Central memory CD8-positive, alpha-beta T cell (primary cell): ENCODE measurements around the gene FDX2.
A peak's percentile ranks its signal among the peaks of the same experiment; 100 is the strongest.

Source experiments
- ATAC-seq: fragments of 150-1000 bp; cut with Tn5 transposase; replicated peaks from 2 replicates; pipeline ENCODE4 v1.10.0; 2022; ENCODE audit warnings: mild to moderate bottlenecking, moderate FRiP score, moderate number of reproducible peaks; ENCODE audit not compliant: poor library complexity, severe bottlenecking; ENCODE audit errors: extremely low read depth
- DNase-seq, 2 donors: peaks; one replicate each; pipeline ENCODE4 v3.0.0; 2021; ENCODE audit warnings: low spot score in 2 of 2
- H3K27ac Mint-ChIP-seq: one replicate; pipeline ENCODE4 v1.8.0; 2022; ENCODE audit warnings: low read depth, mild to moderate bottlenecking, moderate library complexity, mixed read lengths
- H3K27me3 Mint-ChIP-seq: one replicate; pipeline ENCODE4 v1.8.0; 2022; ENCODE audit warnings: mixed read lengths
- H3K36me3 Mint-ChIP-seq: one replicate; pipeline ENCODE4 v1.8.0; 2022; ENCODE audit warnings: mild to moderate bottlenecking, moderate library complexity, mixed read lengths; ENCODE audit not compliant: insufficient read depth
- H3K4me1 Mint-ChIP-seq: one replicate; pipeline ENCODE4 v1.8.0; 2022; ENCODE audit warnings: mixed read lengths
- H3K4me3 Mint-ChIP-seq: one replicate; pipeline ENCODE4 v1.8.0; 2022; ENCODE audit warnings: mild to moderate bottlenecking, moderate library complexity, mixed read lengths
- H3K9me3 Mint-ChIP-seq: one replicate; pipeline ENCODE4 v1.8.0; 2022; ENCODE audit warnings: mixed read lengths

Gene FDX2

GRCh38 chr19:10279737-10280442 is 35.9 kb downstream of the FDX2 start:
- H3K9me3 Mint-ChIP-seq, result no peaks in the 10 kb centered on the region
- DNase-seq (no peak), ATAC-seq (peak; percentile 62)
- no peak overlapping the region for H3K27ac Mint-ChIP-seq
- no peaks in the 10 kb centered on the region for H3K27me3 Mint-ChIP-seq
- no peak overlapping the region for H3K4me3 Mint-ChIP-seq
- H3K36me3 Mint-ChIP-seq, result peaks cover 42% of the 10 kb centered on the region
- peaks cover 15% of the 10 kb centered on the region for H3K4me1 Mint-ChIP-seq

DNA sequence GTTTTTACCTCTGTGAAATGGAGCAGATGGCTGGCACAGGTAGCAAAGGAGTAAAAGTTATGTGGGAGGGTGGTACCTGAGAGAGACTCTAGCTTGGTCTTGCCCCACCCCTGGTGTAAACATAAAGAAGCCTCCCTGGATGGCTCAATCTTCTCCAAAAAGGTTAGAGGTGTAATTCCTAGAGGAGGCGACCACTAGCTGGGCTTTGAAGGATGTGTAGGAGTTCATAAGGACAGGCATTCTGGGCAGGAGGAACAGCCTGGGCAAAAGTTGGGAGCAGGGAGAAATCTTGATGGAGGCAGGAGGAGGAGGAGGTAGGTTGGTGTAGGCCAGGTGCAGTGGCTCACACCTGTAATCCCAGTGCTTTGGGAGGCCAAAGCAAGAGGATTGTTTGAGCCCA is 36.9 kb downstream of the FDX2 start:
- DNase-seq, result no peak
- Mint-ChIP-seq H3K9me3 (no peaks in the 10 kb centered on the region), H3K27ac (no peak overlapping the region), H3K27me3 (no peaks in the 10 kb centered on the region), H3K4me1 (peaks cover 23% of the 10 kb centered on the region), H3K36me3 (peaks cover 41% of the 10 kb centered on the region), H3K4me3 (peak overlapping the region; percentile 8)
- ATAC-seq, result no peak

DNA sequence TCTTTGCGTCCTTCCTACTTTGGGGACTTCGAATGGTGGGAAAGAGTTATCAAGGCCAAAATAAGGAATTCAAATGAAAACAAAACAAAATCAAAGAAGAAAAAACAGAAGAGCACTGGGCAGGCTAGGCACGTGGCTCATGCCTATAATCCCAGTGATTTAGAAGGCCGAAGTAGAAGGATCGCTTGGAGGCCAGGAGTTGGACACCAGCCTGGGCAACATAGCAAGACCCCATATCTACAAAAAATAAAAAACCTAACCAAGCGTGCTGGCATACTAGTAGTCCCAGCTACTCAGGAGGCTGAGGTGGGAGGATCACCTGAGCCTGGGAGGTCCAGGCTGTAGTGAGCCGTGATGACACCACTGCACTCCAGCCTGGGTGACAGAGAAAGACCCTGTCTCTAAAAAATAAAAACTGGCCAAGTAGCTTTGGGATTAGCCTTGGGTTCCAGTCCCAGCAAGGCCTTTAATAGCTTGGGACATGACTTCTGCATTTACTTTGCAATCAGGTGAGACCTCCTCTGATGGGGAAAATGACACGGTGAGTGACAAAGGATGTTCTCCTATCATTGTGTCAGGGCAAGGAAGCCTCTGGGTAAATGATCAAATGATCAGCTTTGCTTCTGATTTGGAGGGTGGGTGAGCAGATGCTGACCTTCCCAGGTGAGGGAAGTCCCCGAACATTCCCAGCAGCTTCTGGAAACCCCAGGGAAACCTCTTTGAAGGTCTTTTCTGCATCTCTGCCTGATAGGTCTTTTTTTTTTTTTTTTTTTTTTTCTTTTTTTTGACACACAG is 37.8 kb downstream of the FDX2 start:
- DNase-seq, result no peak
- Mint-ChIP-seq H3K27me3 (no peaks in the 10 kb centered on the region), H3K4me3 (no peak overlapping the region), H3K27ac (no peak overlapping the region), H3K4me1 (peaks cover 26% of the 10 kb centered on the region), H3K36me3 (peaks cover 35% of the 10 kb centered on the region), H3K9me3 (no peaks in the 10 kb centered on the region)
- no peak for ATAC-seq

DNA sequence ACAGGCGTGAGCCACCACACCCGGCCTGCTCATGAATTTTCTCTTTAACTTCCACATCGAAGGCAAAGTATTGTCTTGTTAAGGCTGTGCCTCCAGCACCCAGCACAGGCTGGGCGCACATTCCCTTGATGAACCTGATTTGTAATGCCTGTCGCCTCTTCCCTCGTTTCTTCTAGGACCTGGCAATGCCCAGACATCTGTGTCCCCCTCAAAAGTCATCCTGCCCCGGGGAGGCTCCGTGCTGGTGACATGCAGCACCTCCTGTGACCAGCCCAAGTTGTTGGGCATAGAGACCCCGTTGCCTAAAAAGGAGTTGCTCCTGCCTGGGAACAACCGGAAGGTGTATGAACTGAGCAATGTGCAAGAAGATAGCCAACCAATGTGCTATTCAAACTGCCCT is 41.2 kb downstream of the FDX2 start:
- Mint-ChIP-seq H3K4me1 (peaks cover 45% of the 10 kb centered on the region), H3K9me3 (no peaks in the 10 kb centered on the region), H3K27ac (no peak overlapping the region), H3K27me3 (no peaks in the 10 kb centered on the region), H3K36me3 (peaks cover 34% of the 10 kb centered on the region), H3K4me3 (no peak overlapping the region)
- ATAC-seq (no peak), DNase-seq (no peak)

GRCh38 chr19:10271543-10272086 is 44.2 kb downstream of the FDX2 start:
- peaks cover 43% of the 10 kb centered on the region for H3K4me1 Mint-ChIP-seq
- peak overlapping the region; percentile 94 for H3K27ac Mint-ChIP-seq
- H3K27me3 Mint-ChIP-seq, result no peaks in the 10 kb centered on the region
- ATAC-seq, result peak; percentile 15
- H3K9me3 Mint-ChIP-seq, result no peaks in the 10 kb centered on the region
- DNase-seq, result no peak
- H3K4me3 Mint-ChIP-seq, result peak overlapping the region; percentile 83
- peaks cover 20% of the 10 kb centered on the region for H3K36me3 Mint-ChIP-seq

- H3K27me3 Mint-ChIP-seq, result no peaks in the 10 kb centered on the region
- no peaks in the 10 kb centered on the region for H3K9me3 Mint-ChIP-seq
- DNase-seq, result peak; percentile 53 to 66
- peaks cover 43% of the 10 kb centered on the region for H3K4me1 Mint-ChIP-seq
- ATAC-seq, result peak; percentile 60
- peak within 1 kb of the TSS; percentile 94 for H3K27ac Mint-ChIP-seq
- peaks cover 17% of the 10 kb centered on the region for H3K36me3 Mint-ChIP-seq
- H3K4me3 Mint-ChIP-seq, result peak within 1 kb of the TSS; percentile 83
Observed at GRCh38 chr19:10270616-10271394, 45.0 kb downstream of the FDX2 start, which contains the start of gene ICAM1. TSS of gene ICAM1 (plus strand) at chr19:10271120. CDS start at chr19:10271160, 40 bp downstream.

DNA sequence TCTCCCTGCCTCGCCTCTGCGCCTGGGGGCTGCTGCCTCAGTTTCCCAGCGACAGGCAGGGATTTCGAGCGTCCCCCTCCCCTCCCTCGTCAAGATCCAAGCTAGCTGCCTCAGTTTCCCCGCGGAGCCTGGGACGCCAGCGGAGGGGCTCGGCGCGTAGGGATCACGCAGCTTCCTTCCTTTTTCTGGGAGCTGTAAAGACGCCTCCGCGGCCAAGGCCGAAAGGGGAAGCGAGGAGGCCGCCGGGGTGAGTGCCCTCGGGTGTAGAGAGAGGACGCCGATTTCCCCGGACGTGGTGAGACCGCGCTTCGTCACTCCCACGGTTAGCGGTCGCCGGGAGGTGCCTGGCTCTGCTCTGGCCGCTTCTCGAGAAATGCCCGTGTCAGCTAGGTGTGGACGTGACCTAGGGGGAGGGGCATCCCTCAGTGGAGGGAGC is 45.6 kb downstream of the FDX2 start:
- peak; percentile 69 for ATAC-seq
- no peaks in the 10 kb centered on the region for H3K27me3 Mint-ChIP-seq
- H3K36me3 Mint-ChIP-seq, result peaks cover 17% of the 10 kb centered on the region
- H3K9me3 Mint-ChIP-seq, result no peaks in the 10 kb centered on the region
- DNase-seq, result peak; percentile 70 to 74
- H3K4me3 Mint-ChIP-seq, result peak overlapping the region; percentile 83
- peak overlapping the region; percentile 94 for H3K27ac Mint-ChIP-seq
- peaks cover 43% of the 10 kb centered on the region for H3K4me1 Mint-ChIP-seq

DNA sequence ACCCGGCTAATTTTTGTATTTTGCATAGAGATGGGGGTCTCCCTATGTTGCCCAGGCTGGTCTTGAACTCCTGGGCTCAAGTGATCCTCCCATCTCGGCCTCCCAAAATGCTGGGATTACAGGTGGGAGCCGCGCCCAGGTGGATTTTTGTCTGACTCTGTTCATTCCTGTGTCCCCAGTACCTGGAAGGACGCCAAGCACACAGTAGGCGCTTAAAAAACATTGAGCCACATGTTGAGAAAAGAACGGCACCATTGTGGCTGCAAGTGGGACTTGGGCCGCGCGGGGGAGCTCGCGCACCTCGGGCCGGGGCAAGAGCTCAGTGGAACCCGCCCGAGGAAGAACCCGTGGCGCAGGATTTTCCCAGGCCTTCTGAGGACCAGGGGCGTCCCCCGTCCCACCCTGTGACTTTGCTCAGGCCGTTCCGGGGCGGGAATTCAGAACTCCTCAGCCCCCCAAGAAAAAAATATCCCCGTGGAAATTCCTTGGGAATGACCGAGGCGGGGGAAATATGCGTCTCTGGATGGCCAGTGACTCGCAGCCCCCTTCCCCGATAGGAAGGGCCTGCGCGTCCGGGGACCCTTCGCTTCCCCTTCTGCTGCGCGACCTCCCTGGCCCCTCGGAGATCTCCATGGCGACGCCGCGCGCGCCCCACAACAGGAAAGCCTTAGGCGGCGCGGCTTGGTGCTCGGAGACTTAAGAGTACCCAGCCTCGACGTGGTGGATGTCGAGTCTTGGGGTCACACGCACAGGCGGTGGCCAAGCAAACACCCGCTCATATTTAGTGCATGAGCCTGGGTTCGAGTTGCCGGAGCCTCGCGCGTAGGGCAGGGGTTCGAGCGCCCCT is 46.3 kb downstream of the FDX2 start:
- ATAC-seq (peak; percentile 66), DNase-seq (peak; percentile 84 to 95)
- Mint-ChIP-seq H3K36me3 (peaks cover 15% of the 10 kb centered on the region), H3K9me3 (no peaks in the 10 kb centered on the region), H3K4me3 (peak overlapping the region; percentile 83), H3K27ac (peak overlapping the region; percentile 94), H3K27me3 (no peaks in the 10 kb centered on the region), H3K4me1 (peaks cover 40% of the 10 kb centered on the region)

GRCh38 chr19:10268071-10268470 is 47.7 kb downstream of the FDX2 start:
- no peak for ATAC-seq
- Mint-ChIP-seq H3K27ac (no peak overlapping the region), H3K9me3 (no peaks in the 10 kb centered on the region)

DNA sequence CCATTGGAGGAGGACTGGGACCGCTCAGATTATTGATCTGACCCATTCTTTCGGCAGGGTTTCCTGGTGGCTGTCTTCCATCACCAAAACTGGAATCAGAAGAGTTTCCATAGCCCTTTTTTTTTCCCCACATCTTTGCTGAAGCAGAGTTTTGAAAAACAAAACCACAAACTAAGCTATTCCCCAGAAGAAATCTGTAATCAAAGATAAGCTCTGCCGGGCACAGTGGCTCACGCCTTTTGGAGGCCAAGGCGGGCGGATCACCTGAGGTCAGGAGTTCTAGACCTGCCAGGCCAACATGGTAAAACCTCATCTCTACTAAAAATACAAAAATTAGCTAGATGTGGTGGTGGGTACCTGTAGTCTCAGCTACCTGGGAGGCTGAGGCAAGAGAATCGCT is 49.1 kb downstream of the FDX2 start:
- peaks cover 24% of the 10 kb centered on the region for H3K4me1 Mint-ChIP-seq
- ATAC-seq (no peak), DNase-seq (no peak)
- no peak overlapping the region for H3K4me3 Mint-ChIP-seq
- H3K27me3 Mint-ChIP-seq, result no peaks in the 10 kb centered on the region
- no peaks in the 10 kb centered on the region for H3K9me3 Mint-ChIP-seq
- no peak overlapping the region for H3K27ac Mint-ChIP-seq
- H3K36me3 Mint-ChIP-seq, result peaks cover 13% of the 10 kb centered on the region

More at GRCh38 chr19:10268071-10268470, 47.7 kb downstream of the FDX2 start:
- peaks cover 13% of the 10 kb centered on the region for H3K36me3 Mint-ChIP-seq
- H3K27me3 Mint-ChIP-seq, result no peaks in the 10 kb centered on the region
- DNase-seq, result no peak
- H3K4me1 Mint-ChIP-seq, result peaks cover 32% of the 10 kb centered on the region
- no peak overlapping the region for H3K4me3 Mint-ChIP-seq

DNA sequence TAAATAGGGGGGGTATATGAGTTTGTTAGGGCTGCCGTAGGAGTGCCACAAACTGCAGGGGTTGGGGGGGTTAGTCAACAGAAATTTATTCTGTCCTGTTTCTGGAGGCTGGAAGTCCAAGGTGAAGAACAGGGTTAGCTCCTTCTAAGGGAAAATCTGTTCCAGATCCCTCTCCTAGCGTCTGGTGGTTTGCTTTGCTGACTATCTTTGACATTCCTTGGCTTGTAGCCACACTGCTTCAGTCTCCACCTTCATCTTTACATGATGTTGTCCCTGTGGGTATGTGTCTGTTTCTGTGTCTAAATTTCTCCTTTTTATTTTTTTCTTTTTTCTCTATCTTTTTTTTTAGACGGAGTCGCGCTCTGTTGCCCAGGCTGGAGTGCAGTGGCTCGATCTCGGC is 53.0 kb downstream of the FDX2 start:
- no peak for DNase-seq
- H3K4me1 Mint-ChIP-seq, result no peaks in the 10 kb centered on the region
- ATAC-seq, result no peak
- H3K36me3 Mint-ChIP-seq, result peaks cover 4% of the 10 kb centered on the region
- no peak overlapping the region for H3K4me3 Mint-ChIP-seq
- no peaks in the 10 kb centered on the region for H3K9me3 Mint-ChIP-seq
- H3K27ac Mint-ChIP-seq, result no peak overlapping the region
- no peaks in the 10 kb centered on the region for H3K27me3 Mint-ChIP-seq
